OCI-M1 (cell line): ENCODE results near the gene ABLIM2.

Source experiments
- DNase-seq: peaks from one replicate; lab custom pipeline; 2025; lab: John Stamatoyannopoulos, UW

The ABLIM2 gene

DNA sequence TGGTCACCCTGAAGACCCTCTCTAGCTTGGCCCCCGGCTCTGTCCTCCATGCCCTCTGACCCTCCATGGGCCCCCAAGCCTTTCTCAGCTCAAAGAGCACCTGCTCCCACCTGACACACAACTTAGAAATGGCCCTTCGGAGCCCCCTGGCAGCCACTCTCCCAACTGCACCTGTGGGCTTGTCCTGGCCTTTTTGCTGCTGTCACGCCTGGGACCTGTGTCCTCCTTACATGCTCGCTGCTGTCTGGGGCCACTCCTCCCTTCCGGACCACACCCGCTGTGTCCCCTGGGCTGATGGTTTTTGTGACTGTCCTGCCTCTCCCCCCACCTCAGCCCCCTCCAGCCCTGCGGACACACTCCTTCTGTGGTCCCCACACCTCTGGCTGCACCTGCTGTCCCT lies 112.7 kb downstream of the ABLIM2 start:
- no peak for DNase-seq

GRCh38 chr4:8044699-8045098 lies 113.9 kb downstream of the ABLIM2 start:
- no peak for DNase-seq

DNA sequence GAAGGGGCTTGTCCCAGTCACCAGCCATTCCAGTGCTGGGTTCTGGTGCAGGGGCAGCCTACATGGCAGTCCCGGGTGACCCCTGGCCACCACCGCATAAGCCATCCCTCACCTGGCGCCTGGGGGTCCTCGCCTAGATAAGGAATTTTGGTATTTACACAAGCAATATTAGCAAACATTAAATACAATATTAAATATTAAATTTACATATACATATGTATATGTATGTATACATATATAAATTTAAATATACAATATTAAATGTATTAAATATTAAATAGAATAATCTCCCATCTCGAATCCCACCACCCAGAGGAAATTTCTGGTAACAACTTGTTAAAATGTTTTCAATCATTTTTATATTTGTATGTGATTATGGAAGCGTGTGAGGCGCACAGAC lies 114.4 kb downstream of the ABLIM2 start:
- no peak for DNase-seq

DNA sequence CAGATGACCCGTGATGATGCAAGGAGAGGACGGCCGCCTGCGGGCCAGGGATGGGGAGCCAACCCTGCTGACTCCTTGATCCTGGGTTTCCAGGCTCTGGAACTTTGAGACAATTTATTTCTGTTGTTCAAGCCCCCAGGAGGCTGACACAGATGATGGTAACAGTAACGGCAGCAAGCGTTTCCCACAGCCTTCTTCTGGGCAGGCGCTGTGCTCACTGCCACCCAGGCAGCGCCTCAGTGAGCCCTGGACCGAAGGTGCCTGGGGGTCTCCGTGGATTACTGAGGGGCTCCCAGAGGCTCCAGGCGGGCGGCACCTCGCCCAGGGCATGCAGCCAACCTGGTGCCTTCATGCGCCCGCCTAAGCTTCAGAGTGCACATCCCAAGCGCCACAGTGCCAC lies 115.0 kb downstream of the ABLIM2 start:
- DNase-seq: no peak

GRCh38 chr4:8041868-8042267 lies 116.7 kb downstream of the ABLIM2 start:
- no peak for DNase-seq

DNA sequence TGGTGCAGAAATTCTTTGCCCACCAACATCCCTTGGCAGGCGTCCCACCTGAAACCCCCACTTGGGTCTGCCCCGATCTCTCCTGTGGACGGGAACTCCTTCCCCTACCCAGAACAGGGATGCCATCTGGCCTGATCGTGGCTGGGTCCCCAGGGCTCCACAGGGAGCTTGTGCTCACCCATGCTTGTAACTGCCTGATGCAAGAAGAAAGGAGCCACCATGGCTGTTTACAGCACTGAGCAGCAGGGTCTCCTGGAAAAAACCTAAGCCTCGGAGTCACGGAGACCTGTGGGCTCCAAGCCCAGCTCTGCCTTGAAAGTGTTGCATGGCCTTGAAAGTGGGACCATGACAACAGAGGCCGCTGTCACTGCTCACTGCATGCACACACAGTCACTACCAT lies 117.4 kb downstream of the ABLIM2 start:
- no peak for DNase-seq

- no peak for DNase-seq
Measured at GRCh38 chr4:8040607-8041006, 118.0 kb downstream of the ABLIM2 start.

GRCh38 chr4:8039853-8040252 lies 118.8 kb downstream of the ABLIM2 start:
- no peak for DNase-seq

DNA sequence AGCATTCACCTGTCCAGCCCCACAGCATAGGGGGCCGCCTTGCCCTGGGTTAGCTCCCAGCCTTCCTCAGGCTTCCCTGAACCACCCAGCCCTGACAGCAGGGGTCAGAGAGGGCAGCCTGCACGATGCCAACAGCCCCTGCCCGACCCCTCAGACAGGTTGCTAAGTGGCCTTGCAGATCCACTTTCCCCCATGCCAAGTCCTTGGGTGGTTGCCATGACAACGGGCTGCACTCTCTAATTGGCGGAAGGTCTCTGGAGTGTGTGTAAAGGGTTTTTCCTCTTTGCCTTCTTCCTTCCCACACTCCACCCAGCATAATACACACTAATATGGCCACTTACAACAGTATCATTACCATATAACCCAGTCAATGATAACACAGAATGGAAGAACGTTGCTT lies 119.3 kb downstream of the ABLIM2 start:
- no peak for DNase-seq

- DNase-seq: no peak
Measured at GRCh38 chr4:8038719-8039251, 119.8 kb downstream of the ABLIM2 start.

DNA sequence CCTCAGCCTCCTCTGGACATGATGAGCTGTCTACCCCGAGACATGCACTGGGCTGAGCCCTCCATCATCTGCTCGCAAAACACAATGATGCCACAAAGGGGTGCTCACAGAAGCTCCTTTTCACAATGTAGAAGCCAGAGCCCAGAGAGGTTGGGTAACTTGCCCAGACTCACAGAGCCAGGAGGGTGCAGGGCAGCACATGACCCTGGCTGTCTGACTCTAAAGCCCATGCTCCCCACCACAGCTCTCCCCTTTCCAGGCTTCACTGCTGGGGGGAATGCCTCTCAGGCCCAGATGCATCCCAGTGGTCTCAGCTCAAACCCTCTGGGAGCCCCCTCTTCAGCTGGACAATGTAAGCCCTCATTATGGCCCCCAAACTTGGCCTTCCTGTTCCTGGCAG lies 120.5 kb downstream of the ABLIM2 start:
- DNase-seq: no peak

- no peak for DNase-seq
Measured at GRCh38 chr4:8037150-8037769, 121.4 kb downstream of the ABLIM2 start.

GRCh38 chr4:8035371-8035780 lies 123.2 kb downstream of the ABLIM2 start:
- no peak for DNase-seq

- DNase-seq: no peak
Measured at GRCh38 chr4:8033829-8034528, 124.6 kb downstream of the ABLIM2 start.

DNA sequence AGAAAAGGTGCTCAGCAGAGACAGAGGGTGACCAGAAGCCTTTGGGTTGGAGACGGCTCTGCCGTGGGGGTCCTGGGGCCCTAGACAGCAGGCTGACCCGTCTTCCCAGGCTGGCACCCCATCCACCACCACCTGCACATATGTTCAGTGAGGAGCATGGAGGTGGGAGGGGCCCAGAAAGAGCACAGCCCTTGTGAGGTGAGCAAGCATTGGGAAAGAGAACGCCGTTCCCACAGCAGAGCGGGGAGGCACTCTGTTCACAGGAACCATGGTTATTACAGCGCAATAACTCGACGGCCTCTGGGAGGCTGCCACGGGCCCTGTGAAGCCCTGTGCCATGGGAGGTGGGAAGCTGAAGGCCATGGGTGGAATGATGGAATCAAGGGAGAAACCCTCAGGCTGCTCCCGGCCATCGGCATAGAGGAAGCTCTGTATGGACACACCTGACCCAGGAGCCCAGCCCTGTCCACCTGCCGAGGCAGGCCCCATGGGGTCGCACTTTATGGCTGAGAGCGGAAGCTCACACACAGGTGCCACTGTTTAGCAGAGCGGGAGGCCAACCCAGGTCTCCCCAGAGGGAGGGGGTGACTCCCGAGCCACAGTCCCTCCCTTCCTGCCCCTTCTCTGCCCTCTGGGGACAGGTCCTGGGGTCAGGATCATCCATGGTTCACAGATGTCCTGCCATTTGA lies 125.4 kb downstream of the ABLIM2 start:
- no peak for DNase-seq

DNA sequence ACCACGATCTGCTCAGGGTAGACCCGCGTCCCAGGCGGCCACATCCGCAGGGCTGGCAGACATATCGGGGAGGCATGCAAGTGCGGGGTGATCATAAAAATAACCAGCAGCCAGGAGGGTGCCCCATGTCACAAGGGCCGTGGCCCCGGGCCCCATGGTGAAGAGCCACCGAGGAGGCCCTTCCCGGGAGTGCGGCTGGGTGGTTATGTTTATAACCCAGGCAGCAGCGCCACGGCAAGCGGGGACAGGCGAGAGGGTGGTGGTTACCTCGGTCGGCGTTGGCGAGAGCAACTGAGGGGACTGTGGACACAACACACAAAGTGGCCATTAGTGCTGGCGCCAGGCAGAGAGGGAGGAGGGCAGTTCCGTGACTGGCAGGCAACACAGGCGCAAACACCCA lies 126.2 kb downstream of the ABLIM2 start:
- no peak for DNase-seq

- no peak for DNase-seq
Measured at GRCh38 chr4:8030121-8030781, 128.4 kb downstream of the ABLIM2 start.

DNA sequence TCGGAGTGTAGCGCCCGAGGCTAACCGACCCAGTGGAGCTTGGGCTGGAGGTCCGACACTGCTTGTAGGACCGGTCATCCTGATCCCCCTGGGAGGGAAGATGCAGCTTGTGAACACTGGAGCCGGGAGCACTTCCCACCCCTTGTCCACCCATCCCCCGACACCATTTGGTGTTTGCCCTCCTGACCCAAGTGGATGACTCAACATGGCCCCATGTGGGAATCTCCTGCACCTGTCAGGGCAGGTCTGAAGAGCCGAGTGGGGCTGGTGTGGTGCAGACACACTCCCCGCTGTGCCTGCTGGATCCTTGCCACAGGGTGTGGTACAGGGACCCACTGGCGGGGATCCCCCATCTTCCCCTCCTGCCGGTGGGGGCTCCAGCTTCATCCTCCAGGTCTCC lies 128.9 kb downstream of the ABLIM2 start:
- no peak for DNase-seq

- no peak for DNase-seq
Measured at GRCh38 chr4:8028884-8029568, 129.6 kb downstream of the ABLIM2 start.

DNA sequence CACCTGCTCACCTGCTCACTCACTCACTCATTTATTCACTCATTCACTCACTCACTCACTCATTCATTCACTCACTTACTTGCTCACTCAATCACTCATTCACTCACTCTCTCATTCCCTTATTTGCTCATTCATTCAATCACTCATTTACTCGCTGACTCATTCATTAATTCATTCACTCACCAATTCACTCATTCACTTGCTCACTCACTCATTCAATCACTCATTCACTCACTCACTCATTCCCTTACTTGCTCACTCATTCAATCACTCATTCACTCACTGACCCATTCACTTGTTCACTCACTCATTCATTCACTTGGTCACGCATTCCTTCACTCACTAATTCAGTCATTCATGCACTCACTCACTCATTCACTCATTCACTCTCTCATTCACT lies 130.2 kb downstream of the ABLIM2 start:
- DNase-seq: no peak

GRCh38 chr4:8026453-8026852 lies 132.2 kb downstream of the ABLIM2 start:
- no peak for DNase-seq

DNA sequence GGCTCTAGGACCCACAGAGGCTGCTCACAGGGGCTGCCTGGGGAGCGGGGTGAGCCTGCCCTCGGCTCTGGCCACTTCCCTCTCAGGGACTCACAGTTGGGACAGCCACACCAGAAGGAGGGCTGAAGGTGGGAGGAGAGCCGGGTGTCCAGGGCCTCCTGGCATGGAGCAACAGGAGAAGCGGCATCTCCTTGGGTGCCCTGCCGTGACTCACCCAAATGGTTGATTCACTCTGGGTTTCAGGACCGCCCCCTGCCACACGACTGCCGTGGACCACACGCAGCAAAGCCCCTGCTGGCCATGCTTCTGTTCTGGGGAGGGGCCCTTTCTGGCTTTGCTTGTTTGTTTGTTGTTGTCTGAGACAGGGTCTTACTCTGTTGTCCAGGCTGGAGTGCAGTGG lies 132.9 kb downstream of the ABLIM2 start:
- DNase-seq: no peak
